MCF 10A (cell line): ENCODE data around the gene BHLHA15. TPM values are rescaled to one million over a fixed set of nuclear protein-coding genes. Genes with fewer than 3 reads are reported as not detected.

Experiments used
- BruUV-seq: library from RNA; stranded (reverse); fragments of 400-500 nt; replicated peaks from 2 replicates; lab custom pipeline; 2021; lab: Mats Ljungman, UMichigan
- CTCF ChIA-PET: fragments of 300-600 bp; sonication (Branson Sonifier 250); formaldehyde crosslinking; extraction: SDS; loops from one replicate; lab custom pipeline; 2021; ENCODE audit warnings: antibody characterized with exemption, inconsistent platforms; lab: Yijun Ruan, JAX
- POLR2A ChIA-PET: fragments of 300-600, 350-650 bp; sonication (Branson Sonifier 250); formaldehyde crosslinking; extraction: SDS; loops from one replicate; lab custom pipeline; 2020; ENCODE audit warnings: antibody characterized with exemption, inconsistent platforms; lab: Yijun Ruan, JAX
- DNase-seq: peaks from one replicate; pipeline ENCODE4 v3.0.0-alpha.2; 2018; ENCODE audit not compliant: unreplicated experiment
- H3K27ac Mint-ChIP-seq: one replicate; pipeline ENCODE4 v1.8.0; 2022; ENCODE audit warnings: mild to moderate bottlenecking, low read depth, mixed read lengths; ENCODE audit not compliant: unreplicated experiment
- H3K27me3 Mint-ChIP-seq: one replicate; pipeline ENCODE4 v1.8.0; 2022; ENCODE audit warnings: mixed read lengths; ENCODE audit not compliant: insufficient read depth, unreplicated experiment
- H3K36me3 Mint-ChIP-seq: one replicate; pipeline ENCODE4 v1.8.0; 2022; ENCODE audit warnings: mild to moderate bottlenecking, moderate library complexity, mixed read lengths; ENCODE audit not compliant: insufficient read depth, unreplicated experiment
- H3K4me1 Mint-ChIP-seq: one replicate; pipeline ENCODE4 v1.8.0; 2022; ENCODE audit warnings: mixed read lengths; ENCODE audit not compliant: insufficient read depth, unreplicated experiment
- H3K4me3 Mint-ChIP-seq: one replicate; pipeline ENCODE4 v1.8.0; 2022; ENCODE audit warnings: mild to moderate bottlenecking, moderate library complexity, mixed read lengths; ENCODE audit not compliant: unreplicated experiment
- H3K9me3 Mint-ChIP-seq: one replicate; pipeline ENCODE4 v1.8.0; 2022; ENCODE audit warnings: mixed read lengths; ENCODE audit not compliant: unreplicated experiment
- CTCF ChIP-seq: fragments of 200-600 bp; IDR thresholded peaks from one replicate; pipeline ENCODE4 v1.8.0; 2022; ENCODE audit warnings: antibody characterized with exemption, mild to moderate bottlenecking; ENCODE audit not compliant: unreplicated experiment
- intact Hi-C: fragments of 100-400 bp; cut with micrococcal nuclease; formaldehyde crosslinking; loops from 2 replicates; pipeline ENCODE4 v1.14.1; 2022
- total RNA-seq: library from RNA; stranded (reverse); gene quantifications from 2 replicates; pipeline ENCODE4 v1.2.3, GENCODE V29; 2022

Gene BHLHA15
- total RNA-seq, 1 experiment from 2014 or later: 3.2 TPM

GRCh38 chr7:98177553-98177952 is 33.7 kb upstream of the BHLHA15 start:
- no peak overlapping the region for H3K27ac Mint-ChIP-seq
- peaks cover 35% of the 10 kb centered on the region for H3K36me3 Mint-ChIP-seq
- POLR2A ChIA-PET: no interaction called here
- DNase-seq: no peak
- H3K4me1 Mint-ChIP-seq: no peaks in the 10 kb centered on the region
- no peak for TF ChIP-seq CTCF
- BruUV-seq: no TSS peak
- H3K4me3 Mint-ChIP-seq: no peak overlapping the region
- H3K9me3 Mint-ChIP-seq: no peaks in the 10 kb centered on the region
- intact Hi-C loops: no loop called here
- CTCF ChIA-PET: interaction anchor here (0.6 to 26.1 kb wide), 3 partner anchors 10 to 159 kb away, joined by 3 to 739 read pairs (median 51); no protein-coding TSS in a partner anchor
- H3K27me3 Mint-ChIP-seq: no peaks in the 10 kb centered on the region

DNA sequence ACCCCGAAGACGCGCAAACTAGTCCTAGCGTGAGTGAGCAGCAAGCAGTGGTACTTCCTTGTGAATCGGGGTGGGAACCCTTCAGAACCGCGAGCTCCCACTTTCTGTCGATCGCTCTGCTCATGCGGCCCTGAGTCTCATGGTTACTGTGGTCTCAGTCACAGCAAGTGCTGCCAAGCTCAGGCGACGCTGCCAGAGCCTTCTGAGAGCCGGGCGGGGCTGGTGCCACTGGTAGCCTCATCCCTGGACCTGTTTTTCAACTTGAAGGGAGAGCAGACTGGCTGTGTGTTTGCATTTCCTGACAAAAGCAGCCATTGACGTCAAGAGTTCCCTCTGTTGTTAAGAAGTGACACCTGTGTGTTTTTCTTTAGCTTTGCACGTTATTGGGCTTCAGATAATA is 32.9 kb upstream of the BHLHA15 start:
- POLR2A ChIA-PET: no interaction called here
- no peaks in the 10 kb centered on the region for H3K9me3 Mint-ChIP-seq
- BruUV-seq: no TSS peak
- no peaks in the 10 kb centered on the region for H3K4me1 Mint-ChIP-seq
- no peak for DNase-seq
- no peaks in the 10 kb centered on the region for H3K27me3 Mint-ChIP-seq
- CTCF ChIA-PET: interaction anchor here (0.6 to 26.1 kb wide), 3 partner anchors 11 to 160 kb away, joined by 3 to 739 read pairs (median 51); no protein-coding TSS in a partner anchor
- no peak for TF ChIP-seq CTCF
- peaks cover 28% of the 10 kb centered on the region for H3K36me3 Mint-ChIP-seq
- no peak overlapping the region for H3K27ac Mint-ChIP-seq
- intact Hi-C loops: no loop called here
- H3K4me3 Mint-ChIP-seq: no peak overlapping the region

DNA sequence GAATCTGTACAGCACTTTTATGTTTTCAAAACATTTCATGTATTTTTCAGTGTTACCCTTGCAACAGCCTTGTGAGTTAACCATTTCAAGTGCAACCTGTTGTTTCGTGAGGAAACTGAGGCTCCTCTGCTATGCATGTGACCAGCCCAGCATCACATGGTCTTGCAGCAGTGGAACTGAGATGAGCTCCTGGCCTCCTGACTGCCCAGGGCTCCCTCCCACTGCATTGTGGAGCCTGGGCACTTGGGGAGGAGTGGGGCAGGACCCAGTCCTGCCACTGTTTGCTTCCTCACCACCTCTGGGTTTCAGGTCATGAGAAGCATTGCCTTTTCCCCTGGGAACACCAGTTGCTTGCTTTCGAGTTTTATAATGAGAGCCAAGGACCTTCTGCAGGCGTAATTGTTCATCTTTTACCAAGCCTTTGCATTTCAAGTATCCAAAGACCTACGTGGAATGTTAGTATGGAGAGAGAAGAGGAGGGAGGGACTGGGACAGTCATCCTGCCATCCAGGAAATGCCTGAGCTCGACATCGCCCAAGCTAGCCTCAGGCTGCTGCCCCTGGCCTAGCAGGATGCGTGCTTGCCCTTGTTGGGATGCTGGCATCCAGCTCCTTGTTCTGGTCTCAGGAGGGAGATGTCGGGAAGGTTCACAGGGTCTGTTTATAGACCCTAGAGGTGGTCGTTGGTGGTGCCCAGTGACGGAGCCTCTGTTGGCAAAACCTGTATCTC is 32.3 kb upstream of the BHLHA15 start:
- CTCF ChIA-PET: interaction anchor here (0.6 to 26.1 kb wide), 3 partner anchors 12 to 160 kb away, joined by 3 to 739 read pairs (median 51); no protein-coding TSS in a partner anchor
- POLR2A ChIA-PET: no interaction called here
- intact Hi-C loops: no loop called here
- H3K27me3 Mint-ChIP-seq: no peaks in the 10 kb centered on the region
- TF ChIP-seq CTCF: no peak
- no peak for DNase-seq
- peaks cover 28% of the 10 kb centered on the region for H3K36me3 Mint-ChIP-seq
- BruUV-seq: no TSS peak
- H3K4me3 Mint-ChIP-seq: no peak overlapping the region
- no peaks in the 10 kb centered on the region for H3K9me3 Mint-ChIP-seq
- no peak overlapping the region for H3K27ac Mint-ChIP-seq
- no peaks in the 10 kb centered on the region for H3K4me1 Mint-ChIP-seq

DNA sequence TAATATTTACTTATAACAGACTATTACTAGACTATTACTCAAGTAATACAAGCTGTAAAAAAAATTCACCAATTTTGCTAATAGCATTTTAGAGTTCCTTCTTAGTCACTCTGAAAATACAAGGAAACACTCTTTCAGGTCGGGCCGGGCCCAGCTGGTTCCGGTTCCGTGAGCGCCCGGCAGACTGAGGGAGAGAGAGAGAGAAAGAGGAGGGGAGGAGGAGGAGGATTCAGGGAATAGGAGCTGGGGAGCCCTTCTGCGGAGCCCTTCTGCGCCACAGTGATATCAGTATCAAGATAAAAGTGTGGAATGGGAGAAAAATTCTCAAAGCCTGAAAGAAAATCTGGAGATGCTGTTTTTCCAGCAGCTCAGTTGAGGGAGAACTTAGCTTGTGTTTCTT is 30.5 kb upstream of the BHLHA15 start:
- CTCF ChIA-PET: interaction anchor here (0.6 to 26.1 kb wide), 4 partner anchors 14 to 278 kb away, joined by 3 to 739 read pairs (median 28); no protein-coding TSS in a partner anchor
- no peaks in the 10 kb centered on the region for H3K9me3 Mint-ChIP-seq
- H3K4me1 Mint-ChIP-seq: no peaks in the 10 kb centered on the region
- H3K36me3 Mint-ChIP-seq: peaks cover 17% of the 10 kb centered on the region
- no peak for DNase-seq
- no TSS peak for BruUV-seq
- POLR2A ChIA-PET: interaction anchor here (1.0 to 1.1 kb wide), 2 partner anchors 12 to 75 kb away, joined by 3 read pairs; no protein-coding TSS in a partner anchor
- H3K27me3 Mint-ChIP-seq: no peaks in the 10 kb centered on the region
- no peak for TF ChIP-seq CTCF
- H3K4me3 Mint-ChIP-seq: no peak overlapping the region
- no peak overlapping the region for H3K27ac Mint-ChIP-seq
- intact Hi-C loops: no loop called here
